HL-60 (cell line): ENCODE measurements around the gene RXRG.

ENCODE experiments used
- DNase-seq, 2 experiments: peaks; one replicate each; pipeline ENCODE4 v3.0.0-alpha.2; 2010 to 2020; ENCODE audit warnings: low read depth in 1 of 2, low spot score in 1 of 2
- H3K27ac ChIP-seq: fragments of 250-450 bp; sonication (Bioruptor Pico); replicated peaks from 2 replicates; pipeline ENCODE4 v1.5.1; 2020; ENCODE audit warnings: mild to moderate bottlenecking, moderate library complexity
- H3K27me3 ChIP-seq: fragments of 250-450 bp; sonication (Bioruptor Pico); 2 replicates; pipeline ENCODE4 v1.5.1; 2021; ENCODE audit warnings: mild to moderate bottlenecking, moderate library complexity; ENCODE audit not compliant: insufficient read depth, poor library complexity, severe bottlenecking
- H3K4me3 ChIP-seq: replicated peaks from 2 replicates; pipeline ENCODE4 v1.5.1; 2011; ENCODE audit warnings: mild to moderate bottlenecking, control low read depth, low read length; ENCODE audit not compliant: insufficient read depth
- CTCF ChIP-seq: IDR thresholded peaks from one replicate; pipeline ENCODE4 v1.5.1; 2011; ENCODE audit warnings: low read length, control low read depth, inconsistent platforms; ENCODE audit not compliant: insufficient read depth
- GABPA ChIP-seq: IDR thresholded peaks from 2 replicates; pipeline ENCODE4 v1.6.1; 2012; ENCODE audit warnings: low read depth
- POLR2AphosphoS5 ChIP-seq: IDR thresholded peaks from 2 replicates; pipeline ENCODE4 v1.6.1; 2012; ENCODE audit warnings: low read depth
- REST ChIP-seq: IDR thresholded peaks from 2 replicates; pipeline ENCODE4 v1.6.1; 2012; ENCODE audit warnings: low read depth; ENCODE audit not compliant: insufficient replicate concordance
- SPI1 ChIP-seq: IDR thresholded peaks from 2 replicates; pipeline ENCODE4 v1.6.1; 2012; ENCODE audit warnings: low read depth, mild to moderate bottlenecking, borderline replicate concordance

Gene RXRG

GRCh38 chr1:165473081-165473480 is 28.2 kb upstream of the RXRG start:
- DNase-seq = no peak
- TF ChIP-seq SPI1 (no peak), GABPA (no peak), CTCF (no peak), REST (no peak), POLR2AphosphoS5 (no peak)
- no peaks in the 10 kb centered on the region for H3K27me3 ChIP-seq
- H3K27ac ChIP-seq = no peak overlapping the region
- no peak overlapping the region for H3K4me3 ChIP-seq

- no peak for DNase-seq
- Histone ChIP-seq H3K27me3 (peaks cover 3% of the 10 kb centered on the region), H3K27ac (no peak overlapping the region), H3K4me3 (no peak overlapping the region)
- TF ChIP-seq GABPA (no peak), POLR2AphosphoS5 (no peak), CTCF (no peak), SPI1 (no peak), REST (no peak)
Observed at GRCh38 chr1:165468726-165469249, 23.9 kb upstream of the RXRG start.

GRCh38 chr1:165468253-165468652 is 23.3 kb upstream of the RXRG start:
- peaks cover 3% of the 10 kb centered on the region for H3K27me3 ChIP-seq
- H3K4me3 ChIP-seq = no peak overlapping the region
- DNase-seq = no peak
- H3K27ac ChIP-seq = no peak overlapping the region
- TF ChIP-seq SPI1 (no peak), CTCF (no peak), GABPA (no peak), REST (no peak), POLR2AphosphoS5 (no peak)
